ENCODE measurements around the gene TXNL4A. TPM values are rescaled to one million over a fixed set of nuclear protein-coding genes. Genes with fewer than 3 reads are reported as not detected.

Gene TXNL4A
- total RNA-seq, 1 experiment from 2014 or later, result 178 TPM

DNA sequence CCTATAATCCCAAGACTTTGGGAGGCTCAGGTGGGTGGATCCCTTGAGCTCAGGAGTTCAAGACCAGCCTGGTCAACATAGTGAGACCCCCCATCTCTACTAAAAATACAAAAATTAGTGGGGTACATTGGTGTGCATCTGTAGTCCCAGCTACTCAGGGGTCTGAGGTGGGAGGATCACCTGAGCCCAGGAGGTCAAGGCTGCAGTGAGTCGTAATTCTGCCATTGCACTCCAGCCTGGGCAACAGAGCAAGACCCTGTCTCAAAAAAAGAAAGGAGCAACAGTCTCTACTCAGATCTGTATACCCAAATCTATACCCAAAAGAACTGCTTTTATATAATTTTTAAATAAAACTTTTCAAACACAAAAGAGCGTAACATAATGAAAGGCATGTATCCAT is 29.4 kb downstream of the TXNL4A start:
- POLR2A ChIA-PET, result no interaction called here
- Histone ChIP-seq H3K9me2 (ENCODE audit: insufficient read depth) (no peaks in the 10 kb centered on the region), H3K4me2 (ENCODE audit: low read length) (no peak overlapping the region), H3K4me1 (ENCODE audit: control insufficient read depth in 1 of 2, insufficient read depth in 2 of 2, low read length in 2 of 2) (peaks cover 31 to 44% of the 10 kb centered on the region in 2 experiments), H3K9me3 (ENCODE audit: control insufficient read depth in 1 of 2, insufficient read depth in 1 of 2, low read depth in 1 of 2, low read length in 2 of 2) (no peaks in the 10 kb centered on the region), H3K79me2 (ENCODE audit: insufficient read depth, low read length) (no peaks in the 10 kb centered on the region), H4K20me1 (ENCODE audit: insufficient read depth) (no peaks in the 10 kb centered on the region), H3K27me3 (ENCODE audit: insufficient read depth, low read length) (no peaks in the 10 kb centered on the region), H3K9ac (ENCODE audit: low read length) (no peak overlapping the region), H3K27ac (ENCODE audit: low read depth, low read length) (no peak overlapping the region), H3K36me3 (ENCODE audit: control insufficient read depth in 1 of 2, insufficient read depth in 2 of 2, low read length in 2 of 2) (no peaks in the 10 kb centered on the region), H2AFZ (ENCODE audit: low read depth, low read length, poor library complexity, severe bottlenecking) (no peak overlapping the region), H3K4me3 (replicated peaks in 1 of 2; ENCODE audit: low read depth in 1 of 2, low read length in 2 of 2) (no peak overlapping the region)
- intact Hi-C loops (cut with micrococcal nuclease), result no loop called here
- RAD21 ChIA-PET (ENCODE audit: low non-redundant PET in 1 of 2, low total read pairs in 2 of 2, uncharacterized antibody in 2 of 2, unreplicated experiment in 2 of 2), result no interaction called here
- DNase-seq (ENCODE audit: low read depth, low spot score) (no peak), ATAC-seq (no peak)
- BruUV-seq (replicated peaks), result no TSS peak
- CTCF ChIA-PET, result no interaction called here
- TF ChIP-seq RAD21 (IDR thresholded peaks at IDR 0.05; ENCODE audit: low read depth) (no peak), SIN3A (IDR thresholded peaks at IDR 0.05; ENCODE audit: low read depth) (no peak), ZNF274 (IDR thresholded peaks at IDR 0.05; ENCODE audit: low read depth, low read length) (no peak), SP1 (IDR thresholded peaks at IDR 0.05; ENCODE audit: low read depth) (no peak), EZH2phosphoT487 (IDR thresholded peaks at IDR 0.05; ENCODE audit: borderline replicate concordance) (no peak), POLR2A (IDR thresholded peaks at IDR 0.05; ENCODE audit: borderline replicate concordance, extremely low read depth, insufficient read depth, insufficient read length) (no peak), POLR2AphosphoS5 (IDR thresholded peaks at IDR 0.05; ENCODE audit: low read depth, low read length) (no peak), EZH2 (IDR thresholded peaks at IDR 0.05) (no peak), JUND (IDR thresholded peaks at IDR 0.05) (no peak), CBX3 (IDR thresholded peaks at IDR 0.05; ENCODE audit: low read depth) (no peak), SRF (IDR thresholded peaks at IDR 0.05; ENCODE audit: low read depth) (no peak), EGR1 (IDR thresholded peaks at IDR 0.05; ENCODE audit: low read depth) (no peak), YY1 (IDR thresholded peaks at IDR 0.05; ENCODE audit: extremely low read depth, insufficient replicate concordance, low read depth, low read length) (no peak)
- TF ChIP-seq, protein P1, sequence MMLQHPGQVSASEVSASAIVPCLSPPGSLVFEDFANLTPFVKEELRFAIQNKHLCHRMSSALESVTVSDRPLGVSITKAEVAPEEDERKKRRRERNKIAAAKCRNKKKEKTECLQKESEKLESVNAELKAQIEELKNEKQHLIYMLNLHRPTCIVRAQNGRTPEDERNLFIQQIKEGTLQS (IDR thresholded peaks at IDR 0.05), result no peak
- TF ChIP-seq, protein P2, sequence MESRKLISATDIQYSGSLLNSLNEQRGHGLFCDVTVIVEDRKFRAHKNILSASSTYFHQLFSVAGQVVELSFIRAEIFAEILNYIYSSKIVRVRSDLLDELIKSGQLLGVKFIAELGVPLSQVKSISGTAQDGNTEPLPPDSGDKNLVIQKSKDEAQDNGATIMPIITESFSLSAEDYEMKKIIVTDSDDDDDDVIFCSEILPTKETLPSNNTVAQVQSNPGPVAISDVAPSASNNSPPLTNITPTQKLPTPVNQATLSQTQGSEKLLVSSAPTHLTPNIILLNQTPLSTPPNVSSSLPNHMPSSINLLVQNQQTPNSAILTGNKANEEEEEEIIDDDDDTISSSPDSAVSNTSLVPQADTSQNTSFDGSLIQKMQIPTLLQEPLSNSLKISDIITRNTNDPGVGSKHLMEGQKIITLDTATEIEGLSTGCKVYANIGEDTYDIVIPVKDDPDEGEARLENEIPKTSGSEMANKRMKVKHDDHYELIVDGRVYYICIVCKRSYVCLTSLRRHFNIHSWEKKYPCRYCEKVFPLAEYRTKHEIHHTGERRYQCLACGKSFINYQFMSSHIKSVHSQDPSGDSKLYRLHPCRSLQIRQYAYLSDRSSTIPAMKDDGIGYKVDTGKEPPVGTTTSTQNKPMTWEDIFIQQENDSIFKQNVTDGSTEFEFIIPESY (IDR thresholded peaks at IDR 0.05; ENCODE audit: extremely low read depth, insufficient replicate concordance, low read length), result no peak
- TF ChIP-seq, protein P3, sequence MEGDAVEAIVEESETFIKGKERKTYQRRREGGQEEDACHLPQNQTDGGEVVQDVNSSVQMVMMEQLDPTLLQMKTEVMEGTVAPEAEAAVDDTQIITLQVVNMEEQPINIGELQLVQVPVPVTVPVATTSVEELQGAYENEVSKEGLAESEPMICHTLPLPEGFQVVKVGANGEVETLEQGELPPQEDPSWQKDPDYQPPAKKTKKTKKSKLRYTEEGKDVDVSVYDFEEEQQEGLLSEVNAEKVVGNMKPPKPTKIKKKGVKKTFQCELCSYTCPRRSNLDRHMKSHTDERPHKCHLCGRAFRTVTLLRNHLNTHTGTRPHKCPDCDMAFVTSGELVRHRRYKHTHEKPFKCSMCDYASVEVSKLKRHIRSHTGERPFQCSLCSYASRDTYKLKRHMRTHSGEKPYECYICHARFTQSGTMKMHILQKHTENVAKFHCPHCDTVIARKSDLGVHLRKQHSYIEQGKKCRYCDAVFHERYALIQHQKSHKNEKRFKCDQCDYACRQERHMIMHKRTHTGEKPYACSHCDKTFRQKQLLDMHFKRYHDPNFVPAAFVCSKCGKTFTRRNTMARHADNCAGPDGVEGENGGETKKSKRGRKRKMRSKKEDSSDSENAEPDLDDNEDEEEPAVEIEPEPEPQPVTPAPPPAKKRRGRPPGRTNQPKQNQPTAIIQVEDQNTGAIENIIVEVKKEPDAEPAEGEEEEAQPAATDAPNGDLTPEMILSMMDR (IDR thresholded peaks at IDR 0.05 in 2 of 3, conservative IDR thresholded peaks at IDR 0.05 in 1 of 3; ENCODE audit: borderline replicate concordance in 1 of 3, insufficient read depth in 1 of 3, low read depth in 2 of 3, low read length in 2 of 3), result no peak
- TF ChIP-seq, protein P4, sequence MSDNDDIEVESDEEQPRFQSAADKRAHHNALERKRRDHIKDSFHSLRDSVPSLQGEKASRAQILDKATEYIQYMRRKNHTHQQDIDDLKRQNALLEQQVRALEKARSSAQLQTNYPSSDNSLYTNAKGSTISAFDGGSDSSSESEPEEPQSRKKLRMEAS (IDR thresholded peaks at IDR 0.05), result no peak
- TF ChIP-seq, protein P5, sequence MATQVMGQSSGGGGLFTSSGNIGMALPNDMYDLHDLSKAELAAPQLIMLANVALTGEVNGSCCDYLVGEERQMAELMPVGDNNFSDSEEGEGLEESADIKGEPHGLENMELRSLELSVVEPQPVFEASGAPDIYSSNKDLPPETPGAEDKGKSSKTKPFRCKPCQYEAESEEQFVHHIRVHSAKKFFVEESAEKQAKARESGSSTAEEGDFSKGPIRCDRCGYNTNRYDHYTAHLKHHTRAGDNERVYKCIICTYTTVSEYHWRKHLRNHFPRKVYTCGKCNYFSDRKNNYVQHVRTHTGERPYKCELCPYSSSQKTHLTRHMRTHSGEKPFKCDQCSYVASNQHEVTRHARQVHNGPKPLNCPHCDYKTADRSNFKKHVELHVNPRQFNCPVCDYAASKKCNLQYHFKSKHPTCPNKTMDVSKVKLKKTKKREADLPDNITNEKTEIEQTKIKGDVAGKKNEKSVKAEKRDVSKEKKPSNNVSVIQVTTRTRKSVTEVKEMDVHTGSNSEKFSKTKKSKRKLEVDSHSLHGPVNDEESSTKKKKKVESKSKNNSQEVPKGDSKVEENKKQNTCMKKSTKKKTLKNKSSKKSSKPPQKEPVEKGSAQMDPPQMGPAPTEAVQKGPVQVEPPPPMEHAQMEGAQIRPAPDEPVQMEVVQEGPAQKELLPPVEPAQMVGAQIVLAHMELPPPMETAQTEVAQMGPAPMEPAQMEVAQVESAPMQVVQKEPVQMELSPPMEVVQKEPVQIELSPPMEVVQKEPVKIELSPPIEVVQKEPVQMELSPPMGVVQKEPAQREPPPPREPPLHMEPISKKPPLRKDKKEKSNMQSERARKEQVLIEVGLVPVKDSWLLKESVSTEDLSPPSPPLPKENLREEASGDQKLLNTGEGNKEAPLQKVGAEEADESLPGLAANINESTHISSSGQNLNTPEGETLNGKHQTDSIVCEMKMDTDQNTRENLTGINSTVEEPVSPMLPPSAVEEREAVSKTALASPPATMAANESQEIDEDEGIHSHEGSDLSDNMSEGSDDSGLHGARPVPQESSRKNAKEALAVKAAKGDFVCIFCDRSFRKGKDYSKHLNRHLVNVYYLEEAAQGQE (IDR thresholded peaks at IDR 0.05; ENCODE audit: low read depth), result no peak
